MM.1S (cell line): Measurements from ENCODE around the gene HTRA3.

ENCODE experiments used
- DNase-seq: peaks from one replicate; pipeline ENCODE4 v3.0.0-alpha.2; 2015
- H2AFZ ChIP-seq: fragments of 300-600 bp; sonication (generic); 2 replicates; pipeline ENCODE4 v1.6.0; 2016; ENCODE audit warnings: antibody characterized with exemption, low read length
- H3F3A ChIP-seq: fragments of 300-600 bp; sonication (generic); 2 replicates; pipeline ENCODE4 v1.6.1; 2016; ENCODE audit warnings: mild to moderate bottlenecking, antibody characterized with exemption, low read length, moderate library complexity, mixed read lengths; ENCODE audit not compliant: insufficient read depth
- H3K27ac ChIP-seq: fragments of 300-600 bp; sonication (generic); 2 replicates; pipeline ENCODE4 v1.5.1; 2016; ENCODE audit warnings: mild to moderate bottlenecking, low read length
- H3K27me3 ChIP-seq: fragments of 300-600 bp; sonication (generic); replicated peaks from 2 replicates; pipeline ENCODE4 v1.6.0; 2016; ENCODE audit warnings: low read length; ENCODE audit not compliant: insufficient read depth
- H3K36me3 ChIP-seq: fragments of 300-600 bp; sonication (generic); replicated peaks from 2 replicates; pipeline ENCODE4 v1.6.1; 2016; ENCODE audit warnings: mild to moderate bottlenecking, low read length, mixed read lengths; ENCODE audit not compliant: insufficient read depth
- H3K4me1 ChIP-seq: fragments of 300-600 bp; sonication (generic); 2 replicates; pipeline ENCODE4 v1.6.1; 2016; ENCODE audit warnings: low read length, mixed read lengths
- H3K4me2 ChIP-seq: fragments of 300-600 bp; sonication (generic); 2 replicates; pipeline ENCODE4 v1.6.0; 2016; ENCODE audit warnings: low read depth, low read length
- H3K4me3 ChIP-seq: fragments of 300-600 bp; sonication (generic); 2 replicates; pipeline ENCODE4 v1.5.1; 2016; ENCODE audit warnings: low read length, mixed read lengths
- H3K79me2 ChIP-seq: fragments of 300-600 bp; sonication (generic); 2 replicates; pipeline ENCODE4 v1.6.1; 2016; ENCODE audit warnings: mixed run types, low read length, mixed read lengths
- H3K9ac ChIP-seq: fragments of 300-600 bp; sonication (generic); 2 replicates; pipeline ENCODE4 v1.6.1; 2016; ENCODE audit warnings: low read length, mixed read lengths
- H3K9me2 ChIP-seq: fragments of 300-600 bp; sonication (generic); replicated peaks from 2 replicates; pipeline ENCODE4 v1.6.1; 2016; ENCODE audit warnings: mild to moderate bottlenecking, low read length, mixed read lengths; ENCODE audit not compliant: insufficient read depth
- H3K9me3 ChIP-seq: fragments of 300-600 bp; sonication (generic); replicated peaks from 2 replicates; pipeline ENCODE4 v1.6.1; 2016; ENCODE audit warnings: mild to moderate bottlenecking, low read length, mixed read lengths; ENCODE audit not compliant: insufficient read depth
- H4K20me1 ChIP-seq: fragments of 300-600 bp; sonication (generic); 2 replicates; pipeline ENCODE4 v1.6.1; 2016; ENCODE audit warnings: mild to moderate bottlenecking, low read length, moderate library complexity, mixed read lengths; ENCODE audit not compliant: insufficient read depth
- CTCF ChIP-seq: fragments of 300-600 bp; sonication (generic); IDR thresholded peaks from 2 replicates; pipeline ENCODE4 v1.5.1; 2016; ENCODE audit warnings: antibody characterized with exemption, low read length, mixed read lengths
- EZH2 ChIP-seq: fragments of 300-600 bp; sonication (generic); optimal IDR thresholded peaks from 2 replicates; pipeline ENCODE3; 2017; ENCODE audit warnings: low read depth, mild to moderate bottlenecking, antibody characterized with exemption, low read length, mixed read lengths
- EZH2phosphoT487 ChIP-seq: fragments of 300-600 bp; sonication (generic); IDR thresholded peaks from 2 replicates; pipeline ENCODE4 v1.6.1; 2018; ENCODE audit warnings: antibody characterized with exemption, low read length

HTRA3 gene

GRCh38 chr4:8319731-8320385 is 50.3 kb downstream of the HTRA3 start:
- Histone ChIP-seq H3K4me3 (no peak overlapping the region), H3K36me3 (no peaks in the 10 kb centered on the region), H4K20me1 (no peaks in the 10 kb centered on the region), H3K9me3 (no peaks in the 10 kb centered on the region), H3K4me2 (no peak overlapping the region), H3K79me2 (no peaks in the 10 kb centered on the region), H3K27me3 (peaks cover 85% of the 10 kb centered on the region), H2AFZ (no peak overlapping the region), H3K9me2 (no peaks in the 10 kb centered on the region), H3F3A (no peaks in the 10 kb centered on the region), H3K9ac (no peak overlapping the region), H3K27ac (no peak overlapping the region), H3K4me1 (no peaks in the 10 kb centered on the region)
- TF ChIP-seq EZH2, result no peak
- TF ChIP-seq EZH2phosphoT487, result no peak
- no peak for TF ChIP-seq CTCF
- DNase-seq, result no peak

DNA sequence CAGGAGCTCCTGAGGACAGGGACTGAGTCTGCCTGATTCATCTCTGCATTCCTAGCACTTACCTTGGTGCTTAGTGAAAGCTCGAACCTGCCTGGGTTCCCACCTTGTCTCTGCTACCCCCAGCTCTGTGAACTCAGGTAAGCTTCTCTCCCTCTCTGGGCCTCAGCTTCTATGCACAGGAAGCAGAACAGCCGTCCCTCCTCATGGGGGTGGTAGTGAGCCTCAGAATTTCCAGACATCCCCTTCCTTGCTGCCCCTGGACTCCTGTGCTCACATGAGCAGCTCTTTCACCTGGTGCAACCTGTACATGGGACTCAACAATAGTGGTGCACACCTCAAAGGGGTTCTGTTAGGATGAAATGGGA is 50.8 kb downstream of the HTRA3 start:
- Histone ChIP-seq H3K9me3 (no peaks in the 10 kb centered on the region), H3K9me2 (no peaks in the 10 kb centered on the region), H3K36me3 (no peaks in the 10 kb centered on the region), H2AFZ (no peak overlapping the region), H3K4me3 (no peak overlapping the region), H3K27ac (no peak overlapping the region), H3K27me3 (peaks cover 85% of the 10 kb centered on the region), H3K4me1 (no peaks in the 10 kb centered on the region), H4K20me1 (no peaks in the 10 kb centered on the region), H3K9ac (no peak overlapping the region), H3F3A (no peaks in the 10 kb centered on the region), H3K4me2 (no peak overlapping the region), H3K79me2 (no peaks in the 10 kb centered on the region)
- TF ChIP-seq EZH2phosphoT487, result no peak
- TF ChIP-seq EZH2, result no peak
- no peak for TF ChIP-seq CTCF
- no peak for DNase-seq

DNA sequence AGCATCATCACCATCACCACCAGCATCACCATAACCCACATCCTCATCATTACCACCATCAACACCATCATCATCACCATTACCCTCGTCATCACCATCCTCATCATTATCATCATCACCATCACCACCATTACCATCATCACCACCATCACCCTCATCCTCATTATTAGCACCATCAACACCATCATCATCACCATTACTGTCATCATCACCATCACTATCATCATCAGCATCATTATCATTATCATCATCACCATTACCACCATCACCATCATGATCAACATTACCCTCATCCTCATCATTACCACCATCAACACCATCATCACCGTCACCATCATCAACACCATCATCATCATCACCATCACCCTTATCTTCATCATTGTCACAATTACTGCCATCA is 51.7 kb downstream of the HTRA3 start:
- no peak overlapping the region for H2AFZ ChIP-seq
- H3F3A ChIP-seq, result no peaks in the 10 kb centered on the region
- H3K79me2 ChIP-seq, result no peaks in the 10 kb centered on the region
- H3K27me3 ChIP-seq, result peaks cover 85% of the 10 kb centered on the region
- H3K27ac ChIP-seq, result no peak overlapping the region
- DNase-seq, result no peak
- H3K9me3 ChIP-seq, result no peaks in the 10 kb centered on the region
- H3K9me2 ChIP-seq, result no peaks in the 10 kb centered on the region
- H3K4me1 ChIP-seq, result no peaks in the 10 kb centered on the region
- no peak overlapping the region for H3K9ac ChIP-seq
- H3K36me3 ChIP-seq, result no peaks in the 10 kb centered on the region
- H4K20me1 ChIP-seq, result no peaks in the 10 kb centered on the region
- H3K4me3 ChIP-seq, result no peak overlapping the region
- no peak overlapping the region for H3K4me2 ChIP-seq
- TF ChIP-seq EZH2phosphoT487 (no peak), EZH2 (no peak), CTCF (no peak)
